ENCODE measurements around the gene RASGRP2.

- TF ChIP-seq CTCF (IDR thresholded peaks at IDR 0.05) (no peak), POLR2AphosphoS5 (IDR thresholded peaks at IDR 0.05) (no peak)
Observed at GRCh38 chr11:64720167-64720566, 23.8 kb downstream of the RASGRP2 start.

Measured in upper lobe of left lung (tissue), 4 donors.